ENCODE measurements around the gene DPM2.

- TF ChIP-seq POLR2A (IDR thresholded peaks at IDR 0.05; ENCODE audit: low read length) (no peak), GATA1 (IDR thresholded peaks at IDR 0.05; ENCODE audit: low read depth, low read length) (no peak)
Measured at GRCh38 chr9:127927201-127927987, 10.3 kb downstream of the DPM2 start.
